HG02571 (cell line): Measurements from ENCODE around the gene MLPH.

Experiments used
- ATAC-seq: cut with Tn5 transposase; IDR thresholded peaks from one replicate; pipeline ENCODE4 v1.9.1; 2021; ENCODE audit warnings: mild to moderate bottlenecking, moderate library complexity; ENCODE audit not compliant: unreplicated experiment

The MLPH gene

GRCh38 chr2:237486819-237487448, at the start of gene MLPH:
Gene MLPH (plus strand): TSS chr2:237487251. CDS start chr2:237493427, 6,176 bp downstream.
- no peak for ATAC-seq

- ATAC-seq = no peak
These were observed 49.5 kb upstream of the MLPH start for GRCh38 chr2:237437566-237437965.

- no peak for ATAC-seq
These were observed 48.7 kb upstream of the MLPH start for GRCh38 chr2:237438080-237438940.

- ATAC-seq = no peak
These were observed 46.2 kb upstream of the MLPH start for GRCh38 chr2:237440819-237441281.

GRCh38 chr2:237441605-237442274, 45.3 kb upstream of the MLPH start:
- ATAC-seq = no peak

GRCh38 chr2:237444071-237444470, 43.0 kb upstream of the MLPH start:
- ATAC-seq = no peak

- ATAC-seq = no peak
These were observed 41.3 kb upstream of the MLPH start for GRCh38 chr2:237445611-237446337.

GRCh38 chr2:237446338-237446665, 40.7 kb upstream of the MLPH start:
- no peak for ATAC-seq

GRCh38 chr2:237447496-237447895, 39.6 kb upstream of the MLPH start:
- no peak for ATAC-seq

GRCh38 chr2:237448171-237448570, 38.9 kb upstream of the MLPH start:
- no peak for ATAC-seq

GRCh38 chr2:237448626-237449025, 38.4 kb upstream of the MLPH start:
- no peak for ATAC-seq

GRCh38 chr2:237449193-237449881, 37.7 kb upstream of the MLPH start:
- ATAC-seq = no peak

GRCh38 chr2:237450108-237450507, 36.9 kb upstream of the MLPH start:
- no peak for ATAC-seq

- no peak for ATAC-seq
These were observed 36.5 kb upstream of the MLPH start for GRCh38 chr2:237450583-237450982.

GRCh38 chr2:237451643-237452469, 35.2 kb upstream of the MLPH start:
- no peak for ATAC-seq

GRCh38 chr2:237452861-237453260, 34.2 kb upstream of the MLPH start:
- ATAC-seq = no peak

- ATAC-seq = no peak
These were observed 33.4 kb upstream of the MLPH start for GRCh38 chr2:237453671-237454070.

GRCh38 chr2:237455764-237456163, 31.3 kb upstream of the MLPH start:
- no peak for ATAC-seq

- no peak for ATAC-seq
These were observed 30.7 kb upstream of the MLPH start for GRCh38 chr2:237456200-237456843.
